ENCODE data around the gene EHD1. TPM values are rescaled to one million over a fixed set of nuclear protein-coding genes. Genes with fewer than 3 reads are reported as not detected.

Gene EHD1
- total RNA-seq, 3 donors from 2014 or later: 26.9 to 45.4 (median 31.2) TPM

DNA sequence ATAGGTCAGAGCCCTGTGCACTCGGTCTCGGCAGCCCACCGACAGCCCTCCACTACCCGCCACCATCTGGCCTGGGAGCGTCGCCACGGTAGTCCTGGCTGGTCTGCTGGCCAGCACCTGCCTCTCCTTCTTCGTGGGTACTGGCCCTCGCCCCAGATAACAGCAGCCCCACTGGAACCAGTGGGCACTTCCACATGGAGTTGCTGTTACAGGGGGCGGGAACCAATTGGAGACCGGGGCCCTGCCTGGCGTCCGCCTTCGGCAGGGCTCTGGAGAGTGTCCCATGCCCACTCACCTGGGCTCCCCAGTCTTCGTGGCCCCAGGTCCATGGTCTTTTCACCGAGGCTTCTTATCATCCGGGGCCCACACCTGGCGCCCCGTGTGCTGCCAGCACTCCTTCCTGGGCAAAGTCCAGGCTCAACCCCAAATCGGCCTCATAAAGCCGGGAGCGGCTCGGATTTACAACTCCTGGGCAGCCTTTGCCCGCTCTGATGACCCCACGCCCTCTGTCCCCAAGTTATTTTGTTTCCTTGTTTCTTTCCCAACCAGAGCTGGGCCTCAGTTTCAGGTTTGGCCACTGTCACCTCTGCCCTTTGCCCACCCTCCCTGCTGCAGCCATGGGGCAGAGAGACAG is 12.9 kb upstream of the EHD1 start:
- no peak for DNase-seq (ENCODE audit: low spot score in 2 of 2)
- H3K36me3 ChIP-seq: no peaks in the 10 kb centered on the region
- H3K27ac ChIP-seq: no peak overlapping the region
- no peak overlapping the region for H3K4me3 ChIP-seq
- TF ChIP-seq, protein P1, sequence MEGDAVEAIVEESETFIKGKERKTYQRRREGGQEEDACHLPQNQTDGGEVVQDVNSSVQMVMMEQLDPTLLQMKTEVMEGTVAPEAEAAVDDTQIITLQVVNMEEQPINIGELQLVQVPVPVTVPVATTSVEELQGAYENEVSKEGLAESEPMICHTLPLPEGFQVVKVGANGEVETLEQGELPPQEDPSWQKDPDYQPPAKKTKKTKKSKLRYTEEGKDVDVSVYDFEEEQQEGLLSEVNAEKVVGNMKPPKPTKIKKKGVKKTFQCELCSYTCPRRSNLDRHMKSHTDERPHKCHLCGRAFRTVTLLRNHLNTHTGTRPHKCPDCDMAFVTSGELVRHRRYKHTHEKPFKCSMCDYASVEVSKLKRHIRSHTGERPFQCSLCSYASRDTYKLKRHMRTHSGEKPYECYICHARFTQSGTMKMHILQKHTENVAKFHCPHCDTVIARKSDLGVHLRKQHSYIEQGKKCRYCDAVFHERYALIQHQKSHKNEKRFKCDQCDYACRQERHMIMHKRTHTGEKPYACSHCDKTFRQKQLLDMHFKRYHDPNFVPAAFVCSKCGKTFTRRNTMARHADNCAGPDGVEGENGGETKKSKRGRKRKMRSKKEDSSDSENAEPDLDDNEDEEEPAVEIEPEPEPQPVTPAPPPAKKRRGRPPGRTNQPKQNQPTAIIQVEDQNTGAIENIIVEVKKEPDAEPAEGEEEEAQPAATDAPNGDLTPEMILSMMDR (IDR thresholded peaks at IDR 0.05): no peak
- TF ChIP-seq POLR2AphosphoS5 (IDR thresholded peaks at IDR 0.05) (no peak), POLR2A (IDR thresholded peaks at IDR 0.05) (no peak)
- H3K9me3 ChIP-seq: no peaks in the 10 kb centered on the region
- H3K27me3 ChIP-seq: no peaks in the 10 kb centered on the region
- intact Hi-C loops (cut with DNase I; ENCODE audit: low total_unique reads): no loop called here
- H3K4me1 ChIP-seq: peaks cover 0 to 4% of the 10 kb centered on the region in 2 donors

DNA sequence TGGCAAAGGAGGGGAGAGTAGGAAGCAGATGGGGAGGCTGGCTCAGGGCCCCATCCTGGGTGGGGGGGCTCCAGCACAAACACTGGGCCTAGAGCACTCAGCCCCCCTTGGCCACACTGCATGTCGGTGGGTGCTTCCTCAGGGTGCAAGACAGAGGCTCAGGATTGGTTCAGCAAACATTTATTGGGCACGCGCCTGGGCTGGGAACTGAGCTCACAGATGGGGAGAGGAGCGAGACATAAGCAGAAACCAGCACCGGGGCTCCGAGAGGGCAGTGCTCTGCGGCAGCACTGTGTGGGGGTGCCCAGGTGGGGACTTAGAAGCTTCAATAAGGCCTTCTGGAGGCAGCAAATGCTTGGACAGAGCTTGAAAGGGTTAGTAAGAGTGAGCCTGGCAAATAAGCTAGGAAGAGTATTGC is 12.1 kb upstream of the EHD1 start:
- no peaks in the 10 kb centered on the region for H3K9me3 ChIP-seq
- no peak for DNase-seq (ENCODE audit: low spot score in 2 of 2)
- no peak overlapping the region for H3K27ac ChIP-seq
- intact Hi-C loops (cut with DNase I; ENCODE audit: low total_unique reads): no loop called here
- TF ChIP-seq POLR2AphosphoS5 (IDR thresholded peaks at IDR 0.05) (no peak), POLR2A (IDR thresholded peaks at IDR 0.05) (no peak)
- peaks cover 0 to 4% of the 10 kb centered on the region in 2 donors for H3K4me1 ChIP-seq
- no peaks in the 10 kb centered on the region for H3K36me3 ChIP-seq
- no peak overlapping the region for H3K4me3 ChIP-seq
- H3K27me3 ChIP-seq: no peaks in the 10 kb centered on the region

DNA sequence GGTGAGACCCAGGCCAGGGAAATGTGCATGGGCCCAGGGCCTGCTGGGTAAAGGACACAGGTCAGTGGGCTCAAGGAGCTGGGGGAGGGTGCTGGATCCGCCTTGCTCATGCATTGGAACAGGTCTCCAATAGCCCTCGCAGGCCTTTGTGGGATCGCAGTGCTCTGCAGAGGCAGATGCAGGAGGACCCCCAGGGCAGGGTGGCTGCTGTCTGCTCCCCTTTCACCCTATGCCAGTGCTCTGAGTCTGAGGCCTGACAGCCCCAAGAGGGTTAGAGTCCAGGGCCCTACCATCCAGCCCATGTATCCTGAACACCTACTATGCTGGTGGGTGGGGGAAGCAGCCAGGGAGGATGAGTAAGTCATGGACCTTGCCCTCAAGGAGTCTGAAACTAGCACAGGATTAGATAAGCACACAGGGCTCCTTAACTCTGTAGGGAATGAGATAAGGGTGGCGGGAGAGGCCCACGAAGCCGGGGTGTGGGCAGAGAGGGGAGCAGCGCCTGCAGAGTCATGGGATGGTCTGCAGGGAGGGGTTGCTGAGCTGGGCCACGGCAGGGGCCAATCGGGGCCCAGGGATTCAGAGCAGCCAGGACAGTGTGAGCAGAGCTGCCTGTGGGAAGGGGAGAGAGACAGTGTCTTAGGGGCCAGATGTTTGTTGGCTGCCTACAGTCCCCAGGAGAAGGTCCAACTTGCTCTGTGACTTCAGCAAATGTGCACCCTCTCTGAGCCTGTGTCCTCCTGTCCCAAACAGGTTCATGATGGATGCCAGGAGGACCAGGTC is 10.5 kb upstream of the EHD1 start:
- H3K4me3 ChIP-seq: no peak overlapping the region
- H3K4me1 ChIP-seq: peaks cover 0 to 4% of the 10 kb centered on the region in 2 donors
- H3K9me3 ChIP-seq: no peaks in the 10 kb centered on the region
- H3K36me3 ChIP-seq: no peaks in the 10 kb centered on the region
- intact Hi-C loops (cut with DNase I; ENCODE audit: low total_unique reads): no loop called here
- DNase-seq (ENCODE audit: low spot score in 2 of 2): no peak
- H3K27ac ChIP-seq: no peak overlapping the region
- H3K27me3 ChIP-seq: no peaks in the 10 kb centered on the region
- TF ChIP-seq POLR2AphosphoS5 (IDR thresholded peaks at IDR 0.05): no peak
- TF ChIP-seq, protein P1 (IDR thresholded peaks at IDR 0.05): no peak
- no peak for TF ChIP-seq POLR2A (IDR thresholded peaks at IDR 0.05)

DNA sequence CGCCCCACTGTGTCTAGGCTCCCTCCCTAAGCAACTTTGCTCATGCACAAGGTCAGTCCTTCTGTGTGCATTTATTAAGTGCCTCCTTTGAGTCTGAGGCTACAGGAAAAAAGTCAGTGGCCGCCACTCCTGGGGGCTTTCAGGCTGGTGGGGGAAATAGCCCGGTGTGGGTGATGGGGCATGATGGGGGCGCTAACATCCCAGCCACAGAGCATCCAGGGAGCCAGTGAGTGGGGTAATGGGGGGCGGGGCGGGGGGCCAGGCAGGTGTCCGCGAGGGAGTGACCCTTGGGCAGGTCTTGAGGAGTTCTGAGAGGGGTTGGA is 9.9 kb upstream of the EHD1 start:
- Histone ChIP-seq H3K36me3 (no peaks in the 10 kb centered on the region), H3K9me3 (no peaks in the 10 kb centered on the region), H3K27ac (peak overlapping the region in 1 of 2 donors; percentile 60), H3K4me1 (peaks cover 0 to 4% of the 10 kb centered on the region in 2 donors), H3K4me3 (peak overlapping the region in 2 of 3 donors; percentile 32 to 57), H3K27me3 (no peaks in the 10 kb centered on the region)
- TF ChIP-seq POLR2A (IDR thresholded peaks at IDR 0.05) (no peak), POLR2AphosphoS5 (IDR thresholded peaks at IDR 0.05) (no peak)
- TF ChIP-seq, protein P1 (IDR thresholded peaks at IDR 0.05): no peak
- intact Hi-C loops (cut with DNase I; ENCODE audit: low total_unique reads): no loop called here
- DNase-seq (ENCODE audit: low spot score in 2 of 2): no peak

DNA sequence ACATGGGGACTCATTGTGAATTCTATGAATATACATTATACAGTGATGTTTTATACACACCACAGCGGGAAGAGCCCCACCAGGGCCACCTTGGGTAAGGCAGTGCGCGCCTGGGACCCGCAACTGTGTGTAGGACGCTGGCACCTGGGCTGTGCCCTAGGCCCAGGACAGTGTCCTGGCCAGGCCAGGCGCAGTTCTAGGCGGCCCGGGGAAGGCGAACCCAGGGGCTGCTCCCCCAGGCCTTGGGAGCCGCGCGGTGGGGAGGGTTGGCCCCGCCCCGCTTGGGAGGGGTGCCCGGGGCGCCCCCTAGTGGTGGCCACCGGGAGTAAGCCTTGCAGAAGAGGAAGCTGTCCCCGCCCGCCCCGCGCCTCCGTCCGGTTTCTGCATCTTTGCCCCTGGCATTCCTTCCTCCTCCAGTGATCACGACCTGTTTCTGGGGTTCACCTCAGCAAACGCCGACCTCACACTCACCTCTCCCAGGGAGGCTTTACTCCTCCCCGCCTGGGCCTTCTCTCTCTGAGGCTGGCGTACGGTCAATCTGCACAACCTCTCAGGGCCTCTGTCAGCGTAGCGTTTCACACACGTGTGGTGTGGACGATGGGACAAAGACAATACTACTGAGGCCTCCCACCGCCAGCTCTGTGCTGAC is 9.5 kb upstream of the EHD1 start:
- intact Hi-C loops (cut with DNase I; ENCODE audit: low total_unique reads): no loop called here
- Histone ChIP-seq H3K27me3 (no peaks in the 10 kb centered on the region), H3K36me3 (no peaks in the 10 kb centered on the region), H3K4me1 (peaks cover 0 to 4% of the 10 kb centered on the region in 2 donors), H3K4me3 (peak overlapping the region; percentile 14 to 57 (median 32)), H3K9me3 (no peaks in the 10 kb centered on the region), H3K27ac (peak overlapping the region; percentile 50 to 60)
- no peak for TF ChIP-seq POLR2A (IDR thresholded peaks at IDR 0.05)
- TF ChIP-seq, protein P1 (IDR thresholded peaks at IDR 0.05): peak; percentile 92 to 95 (median 92)
- TF ChIP-seq POLR2AphosphoS5 (IDR thresholded peaks at IDR 0.05): peak in 1 of 3 donors; percentile 40
- DNase-seq (ENCODE audit: low spot score in 2 of 2): peak; percentile 54 to 83

Measured in breast epithelium (tissue), 4 donors.